ENCODE data around the gene DPEP1. TPM values are rescaled to one million over a fixed set of nuclear protein-coding genes. Genes with fewer than 3 reads are reported as not detected.
"Not testable (repeated sequence)": the region's sequence is repeated elsewhere in the genome, so short reads cannot be mapped to it uniquely, and the experiment has no call there.

The DPEP1 gene
- total RNA-seq: not detected
- long read RNA-seq: 0 reads

GRCh38 chr16:89613231-89613953 lies at the start of gene DPEP1:
DPEP1 (plus strand) TSS chr16:89613642; CDS start chr16:89630411, 16,769 bp downstream.
- DNase-seq (no peak), ATAC-seq (peak in 1 of 2 donors; percentile 26)
- intact Hi-C loops (cut with DNase I): no loop called here

- intact Hi-C loops (cut with DNase I): no loop called here
- ATAC-seq: no peak
Observed at GRCh38 chr16:89564476-89565255, 48.8 kb upstream of the DPEP1 start.

GRCh38 chr16:89565256-89565505 lies 48.3 kb upstream of the DPEP1 start:
- intact Hi-C loops (cut with DNase I): no loop called here
- no peak for ATAC-seq
- no peak for DNase-seq

More at GRCh38 chr16:89564476-89565255, 48.8 kb upstream of the DPEP1 start:
- no peak for DNase-seq

DNA sequence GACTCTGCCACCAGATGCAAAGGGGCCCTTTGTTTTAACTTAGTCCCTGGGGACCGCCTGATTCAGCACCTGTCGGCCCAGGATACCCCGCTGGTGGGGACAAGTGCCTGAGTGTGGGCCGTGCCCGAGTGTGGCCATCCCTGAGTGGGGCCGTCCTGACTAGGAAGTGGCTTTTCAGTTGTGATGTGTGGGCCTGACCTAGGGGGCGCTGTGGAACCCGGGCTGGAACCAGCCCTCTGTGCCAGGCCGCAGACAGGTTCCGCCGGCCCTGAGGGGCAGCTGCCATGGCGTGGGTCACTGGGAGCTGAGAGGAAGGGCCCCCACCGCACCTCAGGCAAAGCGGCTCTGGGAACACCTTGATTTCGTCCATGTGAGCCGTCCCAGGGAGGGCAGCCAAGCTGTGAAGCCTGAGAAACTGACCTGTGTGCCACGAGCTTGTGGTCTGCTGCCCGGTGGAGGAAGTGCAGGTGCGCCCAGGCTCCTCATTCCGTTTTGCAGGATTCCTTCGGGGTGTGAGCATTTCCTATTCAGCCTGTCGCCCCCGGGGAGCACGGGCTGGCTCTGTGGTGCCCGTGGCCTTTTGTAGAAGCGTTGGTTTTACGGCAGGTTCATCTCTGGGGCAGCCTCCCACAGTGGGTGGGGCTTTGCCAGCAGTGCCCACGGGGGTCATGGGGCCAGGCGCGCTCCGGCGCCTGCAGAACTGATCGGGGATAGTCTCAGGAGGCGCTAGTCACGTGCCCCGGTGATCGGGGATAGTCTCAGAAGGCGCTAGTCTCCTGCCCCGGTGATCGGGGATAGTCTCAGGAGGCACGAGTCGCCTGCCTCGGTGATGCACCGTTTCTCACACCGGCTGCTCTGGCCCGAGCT lies 47.7 kb upstream of the DPEP1 start:
- DNase-seq (peak; percentile 57), ATAC-seq (peak; percentile 29 to 47)
- intact Hi-C loops (cut with DNase I): no loop called here

- intact Hi-C loops (cut with DNase I): no loop called here
- DNase-seq (no peak), ATAC-seq (no peak)
Observed at GRCh38 chr16:89567656-89568594, 45.5 kb upstream of the DPEP1 start.

DNA sequence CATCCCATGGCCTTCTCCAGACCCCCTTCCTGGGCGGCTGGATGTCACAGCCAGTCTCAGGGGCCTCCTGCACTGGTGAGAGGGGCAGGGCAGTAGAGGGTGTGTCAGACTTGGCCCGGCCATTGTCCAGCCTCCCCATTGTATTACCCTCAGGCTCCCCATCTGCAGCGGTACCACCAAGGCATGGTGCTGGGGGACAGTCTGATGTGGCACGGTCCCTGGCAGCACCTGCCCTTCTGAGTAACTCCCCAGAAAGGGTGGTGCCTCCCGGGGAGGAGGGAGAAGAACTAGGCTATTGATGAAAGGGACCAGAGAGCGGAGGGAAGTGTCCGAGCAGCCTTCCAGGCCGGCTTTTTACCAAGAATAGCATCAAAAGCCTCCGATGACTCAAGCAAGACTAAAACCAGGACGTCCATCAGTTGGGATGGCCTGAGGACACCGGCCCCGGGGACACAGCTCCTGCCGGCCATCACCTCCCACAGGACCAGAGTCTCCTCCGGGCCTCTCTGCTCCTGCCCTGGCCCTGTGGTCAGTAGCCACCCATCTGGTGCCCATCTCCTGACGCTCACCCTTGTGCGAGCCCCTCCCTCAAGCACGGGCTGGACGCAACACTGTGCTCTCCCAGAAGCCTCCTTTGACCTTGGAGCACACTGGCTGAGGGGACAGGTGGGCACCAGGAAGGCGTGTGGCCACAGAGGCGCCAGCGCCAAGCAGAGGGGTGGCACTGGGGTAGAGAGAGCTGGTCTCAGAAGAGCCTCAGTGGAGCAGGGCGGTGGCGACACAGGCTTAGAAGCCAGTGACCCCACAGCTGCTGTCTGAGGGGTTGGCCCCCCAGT lies 43.7 kb upstream of the DPEP1 start:
- intact Hi-C loops (cut with DNase I): loop anchor here in 1 of 2 donors (5.0 kb wide), 1 partner anchor 73 kb away; no protein-coding TSS in a partner anchor
- DNase-seq (no peak), ATAC-seq (no peak)

DNA sequence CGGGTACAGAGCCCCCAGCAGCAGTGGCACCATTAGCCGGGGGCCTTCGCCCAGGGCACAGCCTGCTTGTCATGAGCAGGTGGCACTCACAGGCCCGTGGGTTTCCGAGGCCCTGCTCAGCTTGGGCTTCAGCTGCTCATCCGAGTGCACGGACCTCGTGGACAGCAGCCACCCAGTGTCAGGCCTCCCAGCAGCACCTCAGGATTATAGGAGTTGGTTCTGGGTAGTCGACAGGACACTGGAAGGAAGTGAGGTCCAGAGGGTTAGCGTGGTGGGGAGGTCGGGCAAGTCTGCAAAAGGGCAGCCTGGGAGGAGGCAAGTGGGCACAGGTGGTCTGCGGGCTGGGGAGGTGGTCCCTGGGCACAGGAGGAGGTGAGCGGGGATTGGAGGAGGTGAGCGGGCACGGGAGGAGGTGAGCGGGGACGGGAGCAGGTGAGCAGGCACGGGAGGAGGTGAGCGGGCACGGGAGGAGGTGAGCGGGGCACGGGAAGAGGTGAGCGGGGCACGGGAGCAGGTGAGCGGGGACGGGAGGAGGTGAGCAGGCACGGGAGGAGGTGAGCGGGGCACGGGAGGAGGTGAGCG lies 43.0 kb upstream of the DPEP1 start:
- DNase-seq (no peak), ATAC-seq (no peak)
- intact Hi-C loops (cut with DNase I): loop anchor here in 1 of 2 donors (5.0 kb wide), 1 partner anchor 72 kb away; no protein-coding TSS in a partner anchor

DNA sequence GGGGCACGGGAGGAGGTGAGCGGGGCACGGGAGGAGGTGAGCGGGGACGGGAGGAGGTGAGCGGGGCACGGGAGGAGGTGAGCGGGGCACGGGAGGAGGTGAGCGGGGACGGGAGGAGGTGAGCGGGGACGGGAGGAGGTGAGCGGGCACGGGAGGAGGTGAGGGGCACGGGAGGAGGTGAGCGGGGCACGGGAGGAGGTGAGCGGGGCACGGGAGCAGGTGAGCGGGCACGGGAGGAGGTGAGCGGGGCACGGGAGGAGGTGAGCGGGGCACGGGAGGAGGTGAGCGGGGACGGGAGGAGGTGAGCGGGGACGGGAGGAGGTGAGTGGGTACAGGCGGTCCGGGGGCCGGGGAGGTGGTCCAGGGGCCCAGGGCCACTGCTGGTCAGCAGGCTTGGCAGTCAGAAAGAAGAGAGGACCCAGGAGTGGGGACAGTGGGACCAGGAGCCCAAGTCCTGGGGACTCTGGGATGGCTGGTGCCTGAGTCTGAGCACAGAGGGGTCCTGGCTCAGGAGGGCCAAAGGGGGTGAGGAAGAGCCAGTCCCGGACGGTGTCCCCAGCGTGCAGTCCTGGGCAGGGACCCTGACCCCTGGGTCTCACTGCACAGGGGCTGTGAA lies 42.4 kb upstream of the DPEP1 start:
- not testable (repeated sequence) for ATAC-seq, DNase-seq
- intact Hi-C loops (cut with DNase I): loop anchor here in 1 of 2 donors (5.0 kb wide), 1 partner anchor 71 kb away; no protein-coding TSS in a partner anchor

DNA sequence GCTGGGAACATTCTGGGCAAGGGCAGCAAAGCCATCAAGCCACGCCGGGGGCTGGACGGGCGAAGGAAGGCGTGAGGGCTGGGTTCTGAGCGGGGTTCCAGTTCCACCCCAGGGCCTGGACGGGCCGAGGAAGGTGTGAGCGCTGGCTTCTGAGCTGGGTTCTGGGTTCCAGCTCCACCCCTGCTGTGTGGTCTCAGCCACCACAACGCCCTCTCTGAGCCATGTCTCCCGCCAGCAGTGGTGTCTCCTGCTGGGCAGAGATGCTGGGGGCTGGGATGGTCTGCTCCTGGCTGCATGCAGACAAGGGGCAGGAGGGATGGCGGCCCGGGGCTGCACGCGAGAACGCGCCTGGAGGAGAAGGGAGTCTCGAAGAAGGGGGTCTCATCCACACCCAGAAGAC lies 41.8 kb upstream of the DPEP1 start:
- ATAC-seq (no peak), DNase-seq (no peak)
- intact Hi-C loops (cut with DNase I): loop anchor here in 1 of 2 donors (5.0 kb wide), 1 partner anchor 71 kb away; no protein-coding TSS in a partner anchor

DNA sequence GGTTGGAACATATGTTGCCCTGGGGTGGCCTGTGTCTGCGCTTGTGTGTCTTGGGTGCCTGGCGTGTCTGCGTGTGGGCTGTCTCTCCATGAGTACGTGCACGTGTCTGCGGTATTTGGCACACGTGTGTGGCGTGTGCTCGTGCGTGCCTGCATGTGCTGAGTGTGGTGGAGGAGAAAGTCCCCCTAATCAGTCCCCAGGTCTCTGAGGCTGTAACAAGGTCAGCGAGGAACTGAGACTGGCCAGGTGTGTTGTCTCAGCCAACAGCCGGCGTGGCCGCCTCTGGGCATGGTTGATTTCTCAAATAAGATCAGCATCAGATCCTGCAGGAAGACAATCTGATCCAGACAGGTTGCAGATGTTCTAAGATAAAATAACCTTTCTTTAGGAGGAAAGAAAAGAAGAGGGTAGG lies 41.4 kb upstream of the DPEP1 start:
- DNase-seq (no peak), ATAC-seq (no peak)
- intact Hi-C loops (cut with DNase I): loop anchor here in 1 of 2 donors (5.0 kb wide), 1 partner anchor 70 kb away; no protein-coding TSS in a partner anchor

DNA sequence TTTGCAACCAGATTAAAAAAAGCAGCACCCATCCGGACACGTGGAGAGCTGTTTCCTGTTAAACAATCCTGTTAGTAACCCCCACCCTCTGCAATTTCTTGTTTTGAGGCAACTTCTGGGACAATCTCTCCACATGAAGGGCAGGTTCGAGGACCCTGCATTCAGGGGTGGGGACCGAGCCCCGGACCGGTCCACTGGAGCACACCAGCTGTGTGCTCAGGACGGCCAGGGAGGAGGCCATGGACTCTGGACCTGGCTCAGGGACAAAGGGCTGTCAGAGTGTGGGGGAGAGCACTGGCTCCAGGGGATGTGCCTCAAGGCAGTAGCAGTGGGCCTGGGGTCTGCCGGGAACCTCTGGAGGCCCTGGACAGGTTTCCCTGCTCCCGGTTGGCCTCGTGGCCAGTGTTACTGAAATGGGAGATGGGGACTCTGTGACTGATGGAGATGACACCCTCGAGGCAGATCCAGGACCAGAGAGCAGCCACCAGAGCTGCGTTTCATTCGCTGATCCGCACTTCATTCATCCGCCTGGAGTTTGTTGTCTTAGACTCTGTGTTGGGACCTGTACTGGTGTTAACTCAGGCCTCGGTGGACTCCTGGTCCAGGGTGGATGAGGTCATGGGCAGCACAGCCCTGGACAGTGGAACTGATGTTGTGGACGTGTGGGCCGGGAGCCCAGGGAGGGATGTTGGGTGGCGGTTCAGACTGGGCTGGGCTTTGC lies 40.8 kb upstream of the DPEP1 start:
- no peak for ATAC-seq
- no peak for DNase-seq
- intact Hi-C loops (cut with DNase I): loop anchor here in 1 of 2 donors (5.0 kb wide), 1 partner anchor 70 kb away; no protein-coding TSS in a partner anchor

GRCh38 chr16:89573826-89574680 lies 39.4 kb upstream of the DPEP1 start:
- no peak for DNase-seq
- intact Hi-C loops (cut with DNase I): loop anchor here in 1 of 2 donors (5.0 kb wide), 1 partner anchor 68 kb away; no protein-coding TSS in a partner anchor

DNA sequence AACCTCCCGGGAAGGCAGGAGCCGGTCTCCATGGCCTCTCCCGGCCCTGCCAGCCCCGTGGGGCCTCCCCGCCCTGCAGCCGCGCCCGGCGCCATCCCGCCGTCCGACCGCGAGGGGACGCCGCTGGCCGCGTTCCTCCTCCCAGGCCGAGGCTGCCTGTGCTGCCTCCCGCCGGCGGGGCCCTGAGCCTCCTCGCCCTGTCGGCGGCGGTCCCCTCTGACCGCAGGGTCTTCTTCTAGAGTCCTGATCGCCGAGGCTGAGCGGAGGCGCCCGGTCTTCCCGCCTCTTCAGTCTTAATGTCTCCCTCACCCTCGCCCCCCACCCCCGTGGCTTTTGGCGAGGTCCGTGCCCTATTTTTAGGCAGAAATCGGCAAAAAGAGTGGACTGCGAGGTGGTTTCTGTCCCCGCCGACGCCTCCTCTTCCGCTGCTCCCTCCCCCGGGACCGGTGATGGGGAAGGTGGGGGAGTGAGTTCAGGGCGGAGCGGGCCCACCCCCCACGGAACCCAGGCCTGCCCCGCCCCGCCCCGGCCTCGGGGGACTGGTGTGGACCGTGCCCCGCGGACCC lies 38.7 kb upstream of the DPEP1 start:
- intact Hi-C loops (cut with DNase I): loop anchor here in 1 of 2 donors (5.0 kb wide), 1 partner anchor 68 kb away; no protein-coding TSS in a partner anchor
- ATAC-seq (peak; percentile 66 to 76), DNase-seq (peak; percentile 57)

More at GRCh38 chr16:89573826-89574680, 39.4 kb upstream of the DPEP1 start:
- ATAC-seq: peak in 1 of 2 donors; percentile 7
